ENCODE measurements around the gene TMEM161A.

GRCh38 chr19:19131989-19132388 lies 6.3 kb downstream of the TMEM161A start:
- TF ChIP-seq CTCF (IDR thresholded peaks at IDR 0.05) (no peak), EZH2 (IDR thresholded peaks at IDR 0.05; ENCODE audit: borderline replicate concordance, insufficient read depth, low read depth, low read length, poor library complexity, severe bottlenecking) (no peak)
